Measurements from ENCODE around the gene GK. TPM values are rescaled to one million over a fixed set of nuclear protein-coding genes. Genes with fewer than 3 reads are reported as not detected.
"Not testable (repeated sequence)": the region's sequence is repeated elsewhere in the genome, so short reads cannot be mapped to it uniquely, and the experiment has no call there.

Gene GK
- total RNA-seq, 2 experiments from 2014 or later: 95.2 to 100 TPM

DNA sequence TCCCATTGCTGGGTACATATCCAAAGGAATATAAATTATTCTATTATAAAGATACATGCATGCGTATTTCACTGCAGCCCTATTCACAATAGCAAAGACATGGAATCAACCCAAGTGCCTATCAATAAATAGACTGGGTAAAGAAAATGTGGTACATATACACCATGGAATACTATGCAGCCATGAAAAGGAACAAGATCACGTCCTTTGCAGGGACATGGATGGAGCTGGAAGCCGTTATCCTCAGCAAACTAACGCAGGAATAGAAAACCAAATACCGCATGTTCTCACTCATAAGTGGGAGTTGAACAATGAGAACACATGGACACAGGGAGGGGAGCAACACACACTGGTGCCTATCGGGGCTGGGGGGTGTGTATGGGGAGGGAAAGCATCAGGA, 19.2 kb upstream of the GK start:
- intact Hi-C loops (cut with micrococcal nuclease); H3K4me3 Mint-ChIP-seq; H3K27ac Mint-ChIP-seq; POLR2A ChIA-PET; H3K4me1 Mint-ChIP-seq (ENCODE audit: low read depth); H3K36me3 Mint-ChIP-seq; H3K9me3 Mint-ChIP-seq; DNase-seq; H3K27me3 Mint-ChIP-seq: not testable (repeated sequence)
- CTCF ChIA-PET: interaction anchor here (1.2 to 1.8 kb wide), 5 partner anchors 37 to 102 kb away, joined by 4 to 17 read pairs (median 6); no protein-coding TSS in a partner anchor

DNA sequence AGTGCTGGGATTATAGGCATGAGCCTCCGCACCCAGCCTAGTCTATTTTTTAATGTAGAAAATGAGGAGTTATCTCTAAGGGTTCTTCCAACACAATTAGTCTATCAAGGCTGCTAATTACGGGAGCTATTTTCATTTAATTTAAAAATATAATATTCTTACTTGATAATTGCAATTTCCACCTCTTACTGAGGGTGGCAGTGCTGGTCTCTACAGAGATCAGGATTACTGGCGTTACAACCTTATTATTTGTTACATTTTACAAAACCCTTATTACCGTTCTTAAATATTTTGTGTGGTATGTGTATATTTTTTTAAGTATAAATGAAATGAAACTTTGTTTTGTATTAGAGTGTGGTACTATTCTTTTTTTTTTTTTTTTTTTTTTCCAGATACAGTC, 17.6 kb upstream of the GK start:
- no peaks in the 10 kb centered on the region for H3K27me3 Mint-ChIP-seq
- ChIA-PET CTCF (interaction anchor here (0.6 to 1.8 kb wide), 17 partner anchors 10 to 195 kb away, joined by 3 to 17 read pairs (median 4); no protein-coding TSS in a partner anchor), POLR2A (no interaction called here)
- H3K36me3 Mint-ChIP-seq: no peaks in the 10 kb centered on the region
- H3K9me3 Mint-ChIP-seq: no peaks in the 10 kb centered on the region
- peaks cover 2% of the 10 kb centered on the region for H3K4me1 Mint-ChIP-seq (ENCODE audit: low read depth)
- H3K27ac Mint-ChIP-seq: no peak overlapping the region
- no peak overlapping the region for H3K4me3 Mint-ChIP-seq
- no peak for DNase-seq
- intact Hi-C loops (cut with micrococcal nuclease): no loop called here

DNA sequence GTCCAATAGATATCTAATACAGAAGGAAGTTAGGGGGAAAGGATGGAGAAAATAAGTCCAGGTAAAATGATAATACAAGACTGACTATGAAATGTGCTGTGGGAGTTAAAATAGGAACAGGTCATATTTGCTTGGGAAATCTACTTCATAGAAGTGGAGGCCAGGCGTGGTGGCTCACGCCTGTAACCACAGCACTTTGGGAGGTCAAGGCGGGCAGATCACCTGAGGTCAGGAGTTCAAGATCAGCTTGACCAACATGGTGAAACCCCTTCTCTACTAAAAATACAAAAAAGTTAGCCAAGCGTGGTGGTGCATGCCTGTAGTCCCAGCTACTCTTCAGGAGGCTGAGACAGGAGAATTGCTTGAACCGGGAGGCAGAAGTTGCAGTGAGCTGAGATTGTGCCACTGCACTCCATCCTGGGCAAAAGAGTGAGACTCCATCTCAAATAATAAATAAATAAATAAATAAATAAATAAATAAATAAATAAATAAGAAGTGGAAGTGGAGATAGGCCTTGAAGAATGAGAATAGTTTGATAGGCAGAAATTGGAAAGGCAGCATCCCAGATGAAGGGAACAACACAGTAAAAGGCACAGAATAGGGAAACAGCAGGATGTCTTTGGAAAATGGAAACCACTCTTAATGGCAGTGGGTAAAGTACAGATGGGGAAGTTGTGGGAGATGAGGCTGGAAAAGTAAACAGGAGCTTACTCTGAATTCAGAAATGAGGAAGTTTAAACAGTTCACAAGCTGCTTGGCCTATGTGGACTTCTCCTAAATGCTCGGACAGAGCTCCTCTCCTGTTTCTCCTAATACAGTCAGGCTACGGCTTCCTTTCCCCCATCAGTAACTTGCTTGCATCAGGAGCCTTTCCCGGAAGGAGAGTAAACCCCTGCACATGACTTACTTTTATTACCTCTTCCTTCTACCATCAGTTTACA, 15.1 kb upstream of the GK start:
- Mint-ChIP-seq H3K27me3 (no peaks in the 10 kb centered on the region), H3K4me3 (no peak overlapping the region), H3K27ac (no peak overlapping the region), H3K36me3 (no peaks in the 10 kb centered on the region), H3K9me3 (no peaks in the 10 kb centered on the region), H3K4me1 (ENCODE audit: low read depth) (peaks cover 20% of the 10 kb centered on the region)
- intact Hi-C loops (cut with micrococcal nuclease): no loop called here
- CTCF ChIA-PET: no interaction called here
- POLR2A ChIA-PET: no interaction called here
- DNase-seq: no peak

DNA sequence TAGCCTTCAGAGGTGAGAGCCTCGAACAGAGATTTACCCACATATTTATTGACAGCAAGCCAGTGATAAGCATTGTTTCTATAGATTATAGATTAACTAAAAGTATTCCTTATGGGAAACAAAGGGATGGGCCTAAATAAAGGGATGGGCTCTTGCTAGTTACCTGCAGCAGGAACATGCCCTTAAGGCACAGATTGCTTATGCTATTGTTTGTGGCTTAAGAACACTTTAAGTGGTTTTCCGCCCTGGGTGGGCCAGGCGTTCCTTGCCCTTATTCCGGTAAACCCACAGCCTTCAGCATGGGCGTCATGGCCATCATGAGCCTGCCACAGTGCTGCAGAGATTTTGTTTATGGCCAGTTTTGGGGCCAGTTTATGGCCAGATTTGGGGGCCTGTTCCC, 13.5 kb upstream of the GK start:
- H3K27me3 Mint-ChIP-seq; H3K9me3 Mint-ChIP-seq; CTCF ChIA-PET; H3K27ac Mint-ChIP-seq; H3K4me3 Mint-ChIP-seq; intact Hi-C loops (cut with micrococcal nuclease); H3K36me3 Mint-ChIP-seq; DNase-seq; POLR2A ChIA-PET: not testable (repeated sequence)
- H3K4me1 Mint-ChIP-seq (ENCODE audit: low read depth): peaks cover 26% of the 10 kb centered on the region

DNA sequence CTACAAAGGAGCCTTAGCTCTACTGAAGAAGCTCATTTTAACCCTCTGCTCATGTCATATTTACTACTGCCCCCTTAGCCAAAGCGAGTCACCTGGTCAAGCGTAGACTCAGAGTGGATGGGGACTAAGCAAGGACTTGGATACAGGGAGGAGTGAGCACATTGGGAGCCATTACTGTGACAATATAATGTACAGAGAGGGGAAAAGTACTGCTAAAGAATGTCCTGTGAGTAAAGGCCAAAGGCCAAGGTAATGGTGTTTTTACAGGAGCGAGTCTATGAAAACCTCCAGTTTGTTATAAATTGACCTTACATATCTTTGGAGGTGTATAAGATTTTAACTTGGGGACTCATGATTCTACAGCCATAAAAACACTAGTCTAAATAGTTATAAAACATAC, 10.6 kb upstream of the GK start:
- Mint-ChIP-seq H3K27me3 (no peaks in the 10 kb centered on the region), H3K4me1 (ENCODE audit: low read depth) (peaks cover 26% of the 10 kb centered on the region), H3K36me3 (no peaks in the 10 kb centered on the region), H3K9me3 (no peaks in the 10 kb centered on the region), H3K4me3 (no peak overlapping the region), H3K27ac (no peak overlapping the region)
- ChIA-PET CTCF (interaction anchor here (1.2 kb wide), 1 partner anchor 17 kb away, joined by 4 read pairs; no protein-coding TSS in a partner anchor), POLR2A (interaction anchor here (1.5 to 3.6 kb wide), 2 partner anchors 12 to 16 kb away, joined by 5 to 31 read pairs; no protein-coding TSS in a partner anchor)
- intact Hi-C loops (cut with micrococcal nuclease): loop anchor here (1.0 to 2.0 kb wide), 3 partner anchors 15 to 71 kb away; no protein-coding TSS in a partner anchor
- no peak for DNase-seq

DNA sequence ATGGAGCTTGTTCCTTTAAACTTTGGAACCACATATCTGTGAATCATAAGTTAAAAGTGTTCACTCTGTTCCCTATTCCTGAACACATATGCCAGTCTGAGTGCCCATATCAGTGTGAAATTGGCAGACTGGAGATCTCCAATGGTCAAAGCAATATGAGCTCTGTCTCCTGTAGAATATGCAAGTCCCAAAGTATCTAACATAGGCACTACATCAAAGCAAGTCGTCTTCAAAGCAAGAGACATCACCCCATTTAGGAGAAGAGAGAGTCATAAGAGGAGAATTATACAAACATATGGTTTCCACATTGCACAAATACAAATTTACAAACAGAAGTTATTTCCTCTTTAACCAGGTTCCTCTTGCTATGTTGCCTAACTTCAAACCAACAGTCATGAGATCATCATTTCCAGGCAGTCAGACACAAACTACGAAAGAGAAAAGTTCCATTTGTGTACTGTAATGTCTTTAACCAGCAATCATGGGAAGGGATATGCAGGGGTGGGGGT, 9.9 kb upstream of the GK start:
- POLR2A ChIA-PET: interaction anchor here (1.5 to 3.6 kb wide), 2 partner anchors 11 to 15 kb away, joined by 5 to 31 read pairs; no protein-coding TSS in a partner anchor

DNA sequence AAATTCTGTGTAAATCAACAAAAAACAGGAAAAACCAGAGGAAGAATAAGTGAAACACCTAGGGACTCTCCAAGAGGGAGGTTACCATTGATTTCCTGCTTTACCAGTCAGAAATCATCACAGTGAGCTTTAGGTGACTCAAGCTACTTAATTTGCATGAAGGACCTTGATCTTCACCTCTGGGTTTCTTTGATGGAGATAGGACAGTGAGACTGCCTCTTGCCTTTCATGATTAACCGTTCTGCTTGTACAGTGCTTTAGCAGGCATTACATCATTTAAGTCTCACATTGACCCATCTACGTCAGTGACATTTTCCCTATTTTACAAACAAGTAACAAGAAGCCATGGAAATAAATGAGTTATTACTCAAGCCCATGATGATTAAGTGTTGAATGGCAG, 3.4 kb upstream of the GK start:
- peaks cover 23% of the 10 kb centered on the region for H3K4me1 Mint-ChIP-seq (ENCODE audit: low read depth)
- no peak for DNase-seq
- H3K9me3 Mint-ChIP-seq: no peaks in the 10 kb centered on the region
- no peaks in the 10 kb centered on the region for H3K27me3 Mint-ChIP-seq
- ChIA-PET POLR2A (interaction anchor here (0.6 to 1.6 kb wide), 2 partner anchors 9 to 72 kb away, joined by 3 to 17 read pairs; partner anchors contain the start of gene TASL), CTCF (interaction anchor here (0.6 to 1.8 kb wide), 3 partner anchors 9 to 1160 kb away, joined by 6 to 7 read pairs (median 6); no protein-coding TSS in a partner anchor)
- H3K4me3 Mint-ChIP-seq: peak overlapping the region; percentile 7
- peak overlapping the region; percentile 96 for H3K27ac Mint-ChIP-seq
- intact Hi-C loops (cut with micrococcal nuclease): loop anchor here (1.0 to 2.0 kb wide), 3 partner anchors 9 to 63 kb away; no protein-coding TSS in a partner anchor
- peaks cover 3% of the 10 kb centered on the region for H3K36me3 Mint-ChIP-seq

More for the DNA sequence above, 9.9 kb upstream of the GK start:
- Mint-ChIP-seq H3K9me3 (no peaks in the 10 kb centered on the region), H3K27me3 (no peaks in the 10 kb centered on the region), H3K27ac (peak overlapping the region; percentile 79), H3K36me3 (no peaks in the 10 kb centered on the region), H3K4me1 (ENCODE audit: low read depth) (peaks cover 26% of the 10 kb centered on the region), H3K4me3 (no peak overlapping the region)
- CTCF ChIA-PET: interaction anchor here (1.2 kb wide), 1 partner anchor 16 kb away, joined by 4 read pairs; no protein-coding TSS in a partner anchor
- DNase-seq: no peak
- intact Hi-C loops (cut with micrococcal nuclease): loop anchor here (1.0 to 2.0 kb wide), 3 partner anchors 14 to 70 kb away; no protein-coding TSS in a partner anchor

DNA sequence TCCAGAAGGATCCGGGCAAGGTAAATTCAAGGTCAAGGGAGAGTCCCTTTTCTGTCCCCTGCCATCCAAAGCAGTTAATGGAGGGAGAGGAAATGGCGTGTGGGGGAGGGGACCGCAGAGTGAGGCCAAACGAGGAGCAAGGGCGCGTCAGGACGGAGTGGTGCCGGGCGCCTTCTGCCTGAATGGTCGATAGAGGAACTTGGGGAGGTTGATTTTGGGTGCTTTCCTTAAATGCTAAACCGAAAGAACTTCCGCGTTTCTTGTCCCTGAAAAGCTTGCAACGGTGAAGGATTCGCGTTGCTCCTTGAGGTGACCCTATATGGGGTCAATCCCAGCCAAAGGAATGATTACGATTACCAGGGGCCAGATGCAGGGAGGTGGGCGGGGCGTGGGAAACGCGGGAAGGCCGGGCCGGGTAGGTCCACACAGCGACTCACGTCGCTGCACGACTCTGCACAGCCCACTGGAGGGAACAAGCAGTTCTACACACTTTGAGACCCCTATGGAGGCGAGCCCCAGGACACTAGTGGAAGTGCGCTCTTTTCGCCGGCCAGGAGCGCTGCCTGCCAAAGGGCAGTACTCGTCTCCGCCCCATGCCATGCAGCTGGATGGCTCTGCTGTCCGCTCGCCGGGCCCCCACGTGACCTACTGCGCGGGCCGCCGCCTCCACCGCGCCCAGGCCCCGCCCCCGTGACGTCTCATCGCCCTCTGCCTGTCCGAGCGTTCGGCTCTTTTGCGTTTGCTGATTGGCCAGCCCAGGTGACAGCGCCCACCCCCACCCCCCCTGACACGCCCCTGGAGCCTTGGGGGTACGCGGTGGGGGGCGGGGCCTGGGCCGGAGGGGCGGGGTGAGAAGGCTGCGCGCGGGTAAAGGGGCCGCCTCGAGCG, 452 bp upstream of the GK start:
- Mint-ChIP-seq H3K27me3 (no peaks in the 10 kb centered on the region), H3K4me1 (ENCODE audit: low read depth) (peaks cover 43% of the 10 kb centered on the region), H3K27ac (peak overlapping the region; percentile 92), H3K36me3 (peaks cover 17% of the 10 kb centered on the region), H3K9me3 (no peaks in the 10 kb centered on the region), H3K4me3 (peak overlapping the region; percentile 88)
- ChIA-PET POLR2A (interaction anchor here (1.9 kb wide), 1 partner anchor 82 kb away, joined by 5 read pairs; no protein-coding TSS in a partner anchor), CTCF (no interaction called here)
- DNase-seq: peak; percentile 95
- intact Hi-C loops (cut with micrococcal nuclease): loop anchor here (2.0 kb wide), 1 partner anchor 236 kb away; the partner anchor contains the start of gene TAB3

DNA sequence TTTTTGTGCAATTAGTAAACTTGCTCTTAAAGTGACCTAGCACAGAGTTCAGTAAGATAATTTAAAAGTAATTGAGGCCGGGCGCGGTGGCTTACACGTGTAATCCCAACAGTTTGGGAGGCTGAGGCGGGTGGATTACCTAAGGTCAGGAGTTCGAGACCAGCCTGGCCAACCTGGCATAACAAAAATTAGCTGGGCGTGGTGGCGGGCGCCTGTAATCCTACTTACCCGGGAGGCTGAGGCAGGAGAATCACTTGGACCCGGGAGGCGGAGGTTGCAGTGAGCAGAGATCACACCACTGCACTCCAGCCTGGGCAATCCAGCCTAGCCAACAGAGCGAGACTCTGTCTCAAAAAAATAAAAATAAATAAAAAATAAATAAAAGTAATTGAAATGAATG, 1.2 kb downstream of the GK start:
- H3K4me1 Mint-ChIP-seq (ENCODE audit: low read depth): peaks cover 56% of the 10 kb centered on the region
- H3K9me3 Mint-ChIP-seq; H3K27me3 Mint-ChIP-seq; intact Hi-C loops (cut with micrococcal nuclease); CTCF ChIA-PET: not testable (repeated sequence)
- POLR2A ChIA-PET: interaction anchor here (1.2 to 1.9 kb wide), 2 partner anchors 12 to 81 kb away, joined by 5 read pairs; no protein-coding TSS in a partner anchor
- peak overlapping the region; percentile 88 for H3K4me3 Mint-ChIP-seq
- peak; percentile 12 for DNase-seq
- peaks cover 24% of the 10 kb centered on the region for H3K36me3 Mint-ChIP-seq
- H3K27ac Mint-ChIP-seq: peak overlapping the region; percentile 92

DNA sequence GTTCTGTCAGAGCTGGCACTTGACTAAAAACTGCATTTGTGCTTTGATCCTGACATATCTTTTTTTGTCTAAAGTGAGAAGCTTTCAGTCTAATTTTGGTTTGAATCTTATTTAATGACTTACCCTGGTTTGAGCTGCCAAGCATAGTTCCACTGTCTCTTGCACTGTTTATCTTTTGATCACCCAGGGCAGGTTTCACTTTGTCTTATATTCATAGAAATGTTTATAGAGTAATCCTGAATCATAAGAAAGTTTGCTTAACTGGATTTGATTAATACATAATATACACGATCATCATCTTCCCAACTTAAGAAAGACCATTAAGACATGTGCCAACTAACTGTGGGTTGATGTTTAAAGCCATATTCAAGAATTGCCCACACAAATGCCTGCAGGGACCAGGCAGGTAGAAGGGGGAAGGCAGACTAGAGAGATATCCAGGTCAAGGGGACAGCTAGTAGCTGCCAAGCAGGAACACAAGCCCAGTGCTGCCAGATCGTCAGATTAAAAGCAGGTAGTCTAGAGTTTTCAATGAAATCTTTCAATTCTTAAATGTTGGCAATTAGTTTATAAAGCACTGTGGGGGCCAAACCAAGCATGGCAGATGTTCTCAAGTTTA, 1.9 kb downstream of the GK start:
- H3K4me3 Mint-ChIP-seq: peak overlapping the region; percentile 88
- DNase-seq: no peak
- ChIA-PET CTCF (no interaction called here), POLR2A (interaction anchor here (1.2 kb wide), 1 partner anchor 13 kb away, joined by 5 read pairs; no protein-coding TSS in a partner anchor)
- H3K36me3 Mint-ChIP-seq: peaks cover 24% of the 10 kb centered on the region
- no peaks in the 10 kb centered on the region for H3K9me3 Mint-ChIP-seq
- H3K27me3 Mint-ChIP-seq: no peaks in the 10 kb centered on the region
- H3K27ac Mint-ChIP-seq: peak overlapping the region; percentile 86
- intact Hi-C loops (cut with micrococcal nuclease): loop anchor here (5.0 kb wide), 1 partner anchor 177 kb away; no protein-coding TSS in a partner anchor
- H3K4me1 Mint-ChIP-seq (ENCODE audit: low read depth): peaks cover 52% of the 10 kb centered on the region

DNA sequence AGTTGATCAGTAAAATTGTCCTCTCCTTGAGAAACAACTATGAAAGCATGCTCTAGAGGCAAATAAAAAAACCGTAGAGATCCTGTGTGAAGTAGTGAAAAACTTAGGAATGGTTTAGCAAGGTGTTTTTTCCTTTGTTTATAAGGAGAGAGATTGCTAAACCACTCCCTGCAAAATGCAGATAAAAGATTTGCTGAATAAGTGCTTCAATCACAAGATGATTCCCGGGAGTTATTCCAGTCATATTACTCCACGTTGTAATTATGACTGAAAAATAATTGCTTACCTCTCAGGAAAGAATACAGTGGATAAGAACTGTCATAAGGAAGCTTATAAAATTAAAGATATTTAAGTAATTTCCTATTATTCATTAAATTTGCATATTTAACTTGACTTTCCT, 2.8 kb downstream of the GK start:
- Mint-ChIP-seq H3K4me1 (ENCODE audit: low read depth) (peaks cover 47% of the 10 kb centered on the region), H3K9me3 (no peaks in the 10 kb centered on the region), H3K36me3 (peaks cover 25% of the 10 kb centered on the region), H3K27ac (peak overlapping the region; percentile 87), H3K4me3 (peak overlapping the region; percentile 88), H3K27me3 (no peaks in the 10 kb centered on the region)
- CTCF ChIA-PET: interaction anchor here (1.4 kb wide), 1 partner anchor 21 kb away, joined by 5 read pairs; no protein-coding TSS in a partner anchor
- DNase-seq: no peak
- intact Hi-C loops (cut with micrococcal nuclease): loop anchor here (5.0 kb wide), 1 partner anchor 176 kb away; no protein-coding TSS in a partner anchor
- POLR2A ChIA-PET: interaction anchor here (5.5 kb wide), 1 partner anchor 13 kb away, joined by 31 read pairs; no protein-coding TSS in a partner anchor

All from activated CD4-positive, alpha-beta memory T cell treated with anti-CD3 and anti-CD28 coated beads for 36 hours (primary cell).